ENCODE data around the gene ST6GALNAC3. TPM values are rescaled to one million over a fixed set of nuclear protein-coding genes. Genes with fewer than 3 reads are reported as not detected.

Gene ST6GALNAC3
- total RNA-seq, 1 donor from 2014 or later: 46.8 TPM

- DNase-seq (ENCODE audit: low spot score): no peak
- TF ChIP-seq CTCF (IDR thresholded peaks at IDR 0.05; ENCODE audit: unreplicated experiment): no peak
- Mint-ChIP-seq H3K9me3 (ENCODE audit: unreplicated experiment) (no peaks in the 10 kb centered on the region), H3K4me3 (ENCODE audit: unreplicated experiment) (no peak overlapping the region), H3K27ac (ENCODE audit: unreplicated experiment) (no peak overlapping the region), H3K4me1 (ENCODE audit: unreplicated experiment) (no peaks in the 10 kb centered on the region), H3K27me3 (ENCODE audit: unreplicated experiment) (no peaks in the 10 kb centered on the region), H3K36me3 (ENCODE audit: low read depth, unreplicated experiment) (no peaks in the 10 kb centered on the region)
These were observed 502.5 kb downstream of the ST6GALNAC3 start for GRCh38 chr1:76576876-76577524.

- no peak for TF ChIP-seq CTCF (IDR thresholded peaks at IDR 0.05; ENCODE audit: unreplicated experiment)
- Mint-ChIP-seq H3K4me1 (ENCODE audit: unreplicated experiment) (no peaks in the 10 kb centered on the region), H3K36me3 (ENCODE audit: low read depth, unreplicated experiment) (no peaks in the 10 kb centered on the region), H3K27me3 (ENCODE audit: unreplicated experiment) (no peaks in the 10 kb centered on the region), H3K4me3 (ENCODE audit: unreplicated experiment) (no peak overlapping the region), H3K27ac (ENCODE audit: unreplicated experiment) (no peak overlapping the region), H3K9me3 (ENCODE audit: unreplicated experiment) (no peaks in the 10 kb centered on the region)
- no peak for DNase-seq (ENCODE audit: low spot score)
These were observed 503.1 kb downstream of the ST6GALNAC3 start for GRCh38 chr1:76577525-76578185.

- Mint-ChIP-seq H3K27me3 (ENCODE audit: unreplicated experiment) (no peaks in the 10 kb centered on the region), H3K36me3 (ENCODE audit: low read depth, unreplicated experiment) (no peaks in the 10 kb centered on the region), H3K4me1 (ENCODE audit: unreplicated experiment) (no peaks in the 10 kb centered on the region), H3K27ac (ENCODE audit: unreplicated experiment) (no peak overlapping the region), H3K4me3 (ENCODE audit: unreplicated experiment) (no peak overlapping the region), H3K9me3 (ENCODE audit: unreplicated experiment) (no peaks in the 10 kb centered on the region)
- DNase-seq (ENCODE audit: low spot score): no peak
- no peak for TF ChIP-seq CTCF (IDR thresholded peaks at IDR 0.05; ENCODE audit: unreplicated experiment)
These were observed 505.7 kb downstream of the ST6GALNAC3 start for GRCh38 chr1:76580206-76580605.

GRCh38 chr1:76581712-76582111 is 507.2 kb downstream of the ST6GALNAC3 start:
- H3K9me3 Mint-ChIP-seq (ENCODE audit: unreplicated experiment): no peaks in the 10 kb centered on the region
- no peak for TF ChIP-seq CTCF (IDR thresholded peaks at IDR 0.05; ENCODE audit: unreplicated experiment)
- H3K4me1 Mint-ChIP-seq (ENCODE audit: unreplicated experiment): no peaks in the 10 kb centered on the region
- H3K27me3 Mint-ChIP-seq (ENCODE audit: unreplicated experiment): no peaks in the 10 kb centered on the region
- H3K4me3 Mint-ChIP-seq (ENCODE audit: unreplicated experiment): no peak overlapping the region
- no peak for DNase-seq (ENCODE audit: low spot score)
- H3K36me3 Mint-ChIP-seq (ENCODE audit: low read depth, unreplicated experiment): no peaks in the 10 kb centered on the region
- H3K27ac Mint-ChIP-seq (ENCODE audit: unreplicated experiment): no peak overlapping the region

- Mint-ChIP-seq H3K27me3 (ENCODE audit: unreplicated experiment) (peaks cover 2% of the 10 kb centered on the region), H3K36me3 (ENCODE audit: low read depth, unreplicated experiment) (no peaks in the 10 kb centered on the region), H3K27ac (ENCODE audit: unreplicated experiment) (no peak overlapping the region), H3K4me1 (ENCODE audit: unreplicated experiment) (no peaks in the 10 kb centered on the region), H3K4me3 (ENCODE audit: unreplicated experiment) (no peak overlapping the region), H3K9me3 (ENCODE audit: unreplicated experiment) (no peaks in the 10 kb centered on the region)
- DNase-seq (ENCODE audit: low spot score): no peak
- TF ChIP-seq CTCF (IDR thresholded peaks at IDR 0.05; ENCODE audit: unreplicated experiment): no peak
These were observed 508.8 kb downstream of the ST6GALNAC3 start for GRCh38 chr1:76583235-76583868.
